Left cardiac atrium (tissue), 4 donors: ENCODE measurements around the gene SUGP2. TPM values are rescaled to one million over a fixed set of nuclear protein-coding genes. Genes with fewer than 3 reads are reported as not detected.

Source experiments
- ATAC-seq, 2 donors: fragments of 200-7000 bp; cut with Tn5 transposase; one replicate each; pipeline ENCODE4 v1.9.1; 2020; ENCODE audit warnings: mild to moderate bottlenecking in 2 of 2, moderate library complexity in 2 of 2
- DNase-seq: peaks from one replicate; pipeline ENCODE4 v3.0.0-alpha.2; 2020
- intact Hi-C, 2 donors: fragments of 100-400 bp; cut with DNase I; formaldehyde crosslinking; loops; one replicate each; pipeline versions ENCODE4 v1.14.1 to v1.15.1; 2022 to 2023
- total RNA-seq, 2 donors: library from RNA; stranded (reverse); fragmentation: NEBNext Ultra II Directional; extraction: Animal tissue kit (Norgen Biotek cat#: 25700); gene quantifications; one replicate each; pipeline ENCODE4 v1.2.1, GENCODE V29; 2021
- donor health status: DM: no; HTN: yes; CAD: no.
- donor health status: DM: no; HTN: yes; CAD: no; lungs with severe emphysema.
- donor health status: DM: yes; HTN: yes; CAD: no.
- donor health status: Dilated cardiomyopathy.

The SUGP2 gene
- total RNA-seq, 2 donors from 2014 or later: 59.7 to 63.7 TPM

DNA sequence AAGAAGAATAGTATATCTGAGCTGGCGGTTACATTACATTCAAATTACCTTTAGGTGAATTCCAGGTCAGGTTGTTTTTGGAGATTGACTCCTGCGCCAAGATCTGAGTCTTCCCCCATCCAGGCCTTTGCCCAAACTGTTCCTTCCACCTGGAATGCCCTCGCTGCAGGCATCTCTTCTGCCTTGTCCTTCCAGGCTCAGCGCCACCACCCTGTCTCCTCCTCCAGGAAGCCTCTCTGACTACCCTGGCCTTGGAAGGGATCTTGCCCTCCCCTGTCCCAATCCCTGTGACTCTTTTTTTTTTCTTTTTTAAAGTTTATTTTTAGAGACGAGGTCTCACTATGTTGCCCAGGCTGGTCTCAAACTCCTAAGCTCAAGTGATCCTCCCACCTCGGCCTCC lies 90.6 kb downstream of the SUGP2 start:
- ATAC-seq (no peak), DNase-seq (no peak)
- intact Hi-C loops: no loop called here

GRCh38 chr19:18941628-18942354 lies 91.5 kb downstream of the SUGP2 start:
- no peak for DNase-seq
- intact Hi-C loops: no loop called here
- ATAC-seq: no peak

Other genes starting within 250 kb of the SUGP2 start
- 1 to 10 TPM; 6.5 to 9.8 TPM for gene COMP, start 242.2 kb downstream of the SUGP2 start, total RNA-seq
- 10 to 100 TPM; 33.9 to 41.1 TPM for gene UPF1, start 201.6 kb downstream of the SUGP2 start, total RNA-seq
- gene CERS1, start 137.4 kb downstream of the SUGP2 start, total RNA-seq: 1 to 10 TPM in 1 of 2 donors, under 1 TPM in 1; 0.80 to 2.1 TPM
- 100 to 1,000 TPM; 136 to 149 TPM for gene COPE, start 114.1 kb downstream of the SUGP2 start, total RNA-seq
- 10 to 100 TPM; 23.6 to 24.2 TPM for gene DDX49, start 113.8 kb downstream of the SUGP2 start, total RNA-seq
- 10 to 100 TPM; 15.2 to 18.9 TPM for gene HOMER3, start 92.3 kb downstream of the SUGP2 start, total RNA-seq
- gene ARMC6, start 86 bp upstream of the SUGP2 start, total RNA-seq: 10 to 100 TPM; 12.9 to 16.9 TPM
- 10 to 100 TPM; 13.9 to 15.2 TPM for gene SLC25A42, start 30.5 kb upstream of the SUGP2 start, total RNA-seq
- gene TMEM161A, start 105.0 kb upstream of the SUGP2 start, total RNA-seq: 10 to 100 TPM; 19.1 to 21.2 TPM
- under 1 TPM; 0.21 to 0.55 TPM for gene MEF2B, start 136.7 kb upstream of the SUGP2 start, total RNA-seq
- gene BORCS8, start 158.6 kb upstream of the SUGP2 start, total RNA-seq: 10 to 100 TPM; 20.1 to 24.0 TPM
- gene RFXANK, start 158.7 kb upstream of the SUGP2 start, total RNA-seq: 10 to 100 TPM; 40.7 to 46.2 TPM
- 10 to 100 TPM in 1 of 2 donors, 1 to 10 TPM in 1; 9.4 to 11.2 TPM for gene NR2C2AP, start 169.9 kb upstream of the SUGP2 start, total RNA-seq
- not detected for gene NCAN, start 178.4 kb upstream of the SUGP2 start, total RNA-seq
- gene TM6SF2, start 239.8 kb upstream of the SUGP2 start, total RNA-seq: 1 to 10 TPM in 1 of 2 donors, under 1 TPM in 1; 0.59 to 1.4 TPM